HFFc6 (cell line): Measurements from ENCODE around the gene RPS6KA2. TPM values are rescaled to one million over a fixed set of nuclear protein-coding genes. Genes with fewer than 3 reads are reported as not detected.
A peak's percentile ranks its signal among the peaks of the same experiment; 100 is the strongest.

Source experiments
- DNase-seq: peaks from one replicate; pipeline ENCODE4 v3.0.0-alpha.2; 2018
- H3K27ac Mint-ChIP-seq: 2 replicates; pipeline ENCODE4 v1.8.0; 2020; ENCODE audit warnings: mild to moderate bottlenecking, mixed read lengths
- H3K27me3 Mint-ChIP-seq: 2 replicates; pipeline ENCODE4 v1.8.0; 2021; ENCODE audit warnings: mild to moderate bottlenecking, moderate library complexity, mixed read lengths; ENCODE audit not compliant: insufficient read depth
- H3K36me3 Mint-ChIP-seq: 2 replicates; pipeline ENCODE4 v1.8.0; 2021; ENCODE audit warnings: low read depth, mixed read lengths
- H3K4me1 Mint-ChIP-seq: 2 replicates; pipeline ENCODE4 v1.8.0; 2020; ENCODE audit warnings: low read depth, mixed read lengths
- H3K4me3 Mint-ChIP-seq: 2 replicates; pipeline ENCODE4 v1.8.0; 2020; ENCODE audit warnings: mild to moderate bottlenecking, moderate library complexity, mixed read lengths
- H3K9me3 Mint-ChIP-seq: 2 replicates; pipeline ENCODE4 v1.8.0; 2020; ENCODE audit warnings: mild to moderate bottlenecking, mixed read lengths
- CTCF ChIP-seq: fragments of 200-600 bp; sonication (generic); IDR thresholded peaks from 2 replicates; pipeline ENCODE4 v1.5.0; 2021; ENCODE audit warnings: antibody characterized with exemption, mild to moderate bottlenecking
- total RNA-seq, 6 experiments: library from RNA; stranded (reverse); fragmentation: NEBNext Ultra II Directional; extraction: Animal tissue kit (Norgen Biotek cat#: 25700); gene quantifications; 2 replicates in 1 of 6; 3 replicates in 5 of 6; pipeline ENCODE4 v1.2.3, GENCODE V29; 2021

The RPS6KA2 gene
- total RNA-seq, 6 experiments from 2014 or later = 10.1 to 13.9 (median 11.9) TPM

- H3K9me3 Mint-ChIP-seq = peaks cover 13% of the 10 kb centered on the region
- no peak overlapping the region for H3K27ac Mint-ChIP-seq
- no peaks in the 10 kb centered on the region; the same call in none of the 2 replicates for H3K27me3 Mint-ChIP-seq
- H3K4me3 Mint-ChIP-seq = no peak overlapping the region
- peaks cover 23% of the 10 kb centered on the region for H3K36me3 Mint-ChIP-seq
- peaks cover 38% of the 10 kb centered on the region for H3K4me1 Mint-ChIP-seq
- DNase-seq = no peak
- TF ChIP-seq CTCF = no peak
These were observed 22.1 kb downstream of the RPS6KA2 start for GRCh38 chr6:166604911-166605310.

DNA sequence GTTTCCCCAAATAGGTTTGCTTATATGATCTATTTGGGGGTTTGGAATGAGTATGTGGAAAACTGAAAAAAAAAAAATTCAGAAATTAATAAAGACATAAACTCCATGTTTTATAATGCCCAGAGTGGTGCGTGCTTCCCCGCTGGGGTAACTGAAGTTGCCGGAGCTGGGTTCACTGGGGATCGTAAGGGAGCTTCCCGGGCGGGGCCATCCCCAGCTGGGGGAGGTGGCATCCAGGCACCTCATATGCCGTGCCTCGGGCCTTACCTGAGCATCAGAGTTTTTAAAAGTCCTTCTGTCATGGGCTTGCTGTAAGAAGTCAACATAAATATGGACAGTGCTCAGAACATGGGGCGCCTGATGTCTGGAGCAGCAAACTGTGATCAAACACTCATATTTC, 22.7 kb downstream of the RPS6KA2 start:
- H3K9me3 Mint-ChIP-seq = peaks cover 13% of the 10 kb centered on the region
- DNase-seq = no peak
- no peaks in the 10 kb centered on the region; the same call in none of the 2 replicates for H3K27me3 Mint-ChIP-seq
- peaks cover 23% of the 10 kb centered on the region for H3K36me3 Mint-ChIP-seq
- no peak overlapping the region for H3K27ac Mint-ChIP-seq
- no peak for TF ChIP-seq CTCF
- peaks cover 44% of the 10 kb centered on the region for H3K4me1 Mint-ChIP-seq
- no peak overlapping the region for H3K4me3 Mint-ChIP-seq

- Mint-ChIP-seq H3K27me3 (no peaks in the 10 kb centered on the region), H3K4me1 (peaks cover 45% of the 10 kb centered on the region), H3K4me3 (no peak overlapping the region), H3K27ac (no peak overlapping the region), H3K9me3 (peaks cover 13% of the 10 kb centered on the region), H3K36me3 (peaks cover 23% of the 10 kb centered on the region)
- DNase-seq = no peak
- no peak for TF ChIP-seq CTCF
These were observed 23.9 kb downstream of the RPS6KA2 start for GRCh38 chr6:166603043-166603690.

- Mint-ChIP-seq H3K4me1 (peaks cover 54% of the 10 kb centered on the region), H3K4me3 (no peak overlapping the region), H3K27me3 (no peaks in the 10 kb centered on the region), H3K36me3 (peaks cover 23% of the 10 kb centered on the region), H3K27ac (no peak overlapping the region), H3K9me3 (peaks cover 13% of the 10 kb centered on the region)
- no peak for DNase-seq
- no peak for TF ChIP-seq CTCF
These were observed 25.1 kb downstream of the RPS6KA2 start for GRCh38 chr6:166601956-166602355.

GRCh38 chr6:166600931-166601330, 26.1 kb downstream of the RPS6KA2 start:
- Mint-ChIP-seq H3K36me3 (peaks cover 26% of the 10 kb centered on the region), H3K27ac (no peak overlapping the region), H3K27me3 (no peaks in the 10 kb centered on the region), H3K4me1 (peaks cover 57% of the 10 kb centered on the region), H3K9me3 (peaks cover 13% of the 10 kb centered on the region), H3K4me3 (no peak overlapping the region)
- no peak for TF ChIP-seq CTCF
- peak; percentile 25 for DNase-seq
